GM18526 (cell line): ENCODE measurements around the gene ERN1.

ENCODE experiments used
- POLR2A ChIP-seq: IDR thresholded peaks from 3 replicates; pipeline ENCODE4 v1.6.1; 2011; ENCODE audit not compliant: insufficient read length; ENCODE audit errors: extremely low read depth

The ERN1 gene

GRCh38 chr17:64069143-64069542, 60.8 kb downstream of the ERN1 start:
- no peak for TF ChIP-seq POLR2A

GRCh38 chr17:64067657-64068056, 62.3 kb downstream of the ERN1 start:
- TF ChIP-seq POLR2A = no peak

DNA sequence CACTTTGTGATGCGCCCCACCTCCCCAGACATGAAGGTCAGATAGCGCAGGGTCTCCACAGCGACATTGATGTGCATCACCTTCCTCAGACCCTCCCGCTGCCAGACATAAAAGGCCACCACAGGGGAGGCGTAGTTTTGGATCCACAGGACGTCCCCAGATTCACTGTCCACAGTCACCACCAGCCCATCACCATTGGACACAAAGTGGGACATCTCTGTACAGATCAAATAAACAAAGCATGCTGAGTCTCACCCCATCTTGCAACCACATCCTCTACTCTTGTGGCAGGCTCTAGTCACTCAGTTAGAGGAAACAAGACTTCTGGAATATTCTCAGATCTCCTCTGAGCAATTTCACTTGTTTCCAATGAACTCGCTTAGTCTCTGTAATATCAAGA, 63.2 kb downstream of the ERN1 start:
- no peak for TF ChIP-seq POLR2A

DNA sequence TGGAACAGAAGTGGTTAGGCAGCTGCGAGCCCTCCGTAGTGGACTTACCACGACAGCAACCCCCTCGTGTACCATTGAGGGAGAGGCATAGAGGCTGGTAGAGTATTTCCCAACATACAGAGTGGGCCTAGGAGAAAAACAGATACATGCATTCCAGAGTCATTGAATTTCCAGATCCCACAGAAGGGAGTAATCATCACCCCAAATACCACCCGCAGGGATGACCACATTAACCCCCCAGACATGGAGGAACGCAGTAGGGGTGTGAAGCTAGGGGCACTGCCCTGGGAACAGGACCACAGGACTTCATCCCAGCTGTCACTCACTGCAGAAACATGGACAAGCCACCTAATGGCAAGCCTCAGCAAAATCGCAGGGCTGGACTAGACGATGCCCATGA, 64.8 kb downstream of the ERN1 start:
- TF ChIP-seq POLR2A = no peak

DNA sequence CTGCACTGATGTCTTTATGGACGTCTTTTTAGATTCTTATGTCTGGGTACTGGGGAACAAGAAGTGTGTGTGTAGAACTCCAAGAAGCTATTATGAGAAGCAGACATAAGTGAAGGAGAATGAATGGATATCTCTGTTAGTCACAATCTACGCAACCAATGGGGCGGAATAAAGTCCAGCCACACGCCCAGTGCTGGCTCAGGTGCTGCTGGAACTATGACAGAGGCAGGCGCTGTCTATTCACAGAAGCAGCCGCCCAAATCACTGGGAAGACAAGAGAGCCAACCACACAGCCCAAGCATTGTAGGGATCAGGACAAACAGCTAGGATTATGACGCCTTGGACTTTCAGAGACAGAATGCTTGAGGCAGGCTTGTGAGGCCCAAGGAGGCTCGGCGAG, 65.6 kb downstream of the ERN1 start:
- no peak for TF ChIP-seq POLR2A

DNA sequence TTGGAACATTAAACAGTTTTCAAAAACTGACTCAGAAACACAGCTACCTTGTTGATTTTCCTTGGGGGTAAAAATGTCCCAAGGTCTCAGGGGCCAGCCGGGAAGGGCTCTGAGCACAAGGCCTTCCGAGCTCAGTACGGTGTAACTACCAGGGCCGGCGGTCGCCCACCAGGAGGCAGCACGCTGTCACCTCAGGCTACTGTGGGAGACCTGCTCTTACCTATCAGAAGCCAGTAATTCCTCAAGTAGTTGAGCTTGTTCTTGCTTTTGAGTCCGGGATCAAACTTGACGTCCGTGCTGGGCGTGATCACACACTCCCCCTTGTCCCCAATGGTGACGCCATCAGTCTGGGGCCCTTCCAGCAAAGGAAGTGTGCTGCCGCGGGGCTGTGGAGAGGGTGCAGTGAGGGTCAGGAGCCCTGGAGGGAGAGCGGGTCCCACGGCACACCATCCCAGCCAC, 66.1 kb downstream of the ERN1 start:
- TF ChIP-seq POLR2A = no peak

DNA sequence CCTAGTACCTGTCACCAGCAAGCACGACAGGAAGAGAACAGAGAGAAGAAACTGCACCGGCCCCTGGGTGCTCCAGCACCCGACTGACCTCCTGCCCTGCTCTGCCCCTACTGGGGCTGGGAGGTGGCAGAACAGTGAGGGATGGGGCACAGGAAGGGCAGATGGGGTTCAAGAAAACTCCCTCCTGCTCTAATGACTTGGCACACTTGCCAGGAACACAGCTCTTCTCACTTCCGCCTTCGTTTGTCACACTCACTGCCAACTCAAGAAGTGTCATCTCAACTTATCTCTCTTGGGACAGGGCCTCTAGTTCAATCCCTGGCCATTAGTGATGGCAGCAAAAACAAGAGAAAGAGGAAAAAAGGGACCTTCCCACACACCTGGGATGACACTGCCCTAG, 66.9 kb downstream of the ERN1 start:
- peak; percentile 25 for TF ChIP-seq POLR2A

DNA sequence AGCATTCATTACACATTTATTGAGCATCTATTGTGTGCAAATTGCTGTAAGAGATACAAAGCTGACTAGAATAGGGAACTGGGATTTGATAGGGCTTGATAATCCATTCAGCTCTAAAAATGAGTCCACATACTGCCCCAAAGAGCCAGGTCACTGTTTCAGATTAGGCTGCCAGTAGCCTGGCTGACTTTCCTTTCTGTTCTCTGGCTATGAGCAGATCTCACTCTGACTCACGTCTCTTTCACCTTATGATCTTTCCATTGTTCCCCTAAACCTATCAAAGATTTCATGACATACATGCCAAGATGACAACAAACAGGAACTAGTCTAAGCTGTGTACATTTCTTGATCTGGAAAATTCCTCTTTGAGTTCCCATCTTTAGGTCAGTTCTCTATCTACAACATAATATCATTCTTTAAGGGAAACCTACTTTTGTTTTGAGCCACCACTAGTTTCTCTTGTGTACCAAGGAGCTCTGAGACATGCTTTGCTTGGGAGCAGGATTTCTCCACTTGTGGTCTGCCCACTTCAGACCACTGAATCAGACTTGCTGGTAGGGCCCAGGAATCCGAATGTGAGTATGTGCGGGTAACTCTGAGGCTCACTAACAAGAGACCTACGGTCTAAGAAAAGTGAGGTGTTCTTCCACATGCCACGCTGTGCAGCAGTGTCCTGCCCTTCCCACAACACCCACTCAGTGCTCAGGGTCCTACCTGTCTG, 68.6 kb downstream of the ERN1 start:
- no peak for TF ChIP-seq POLR2A

GRCh38 chr17:64060331-64060730, 69.6 kb downstream of the ERN1 start:
- TF ChIP-seq POLR2A = no peak

- TF ChIP-seq POLR2A = no peak
Measured at GRCh38 chr17:64059756-64060155, 70.2 kb downstream of the ERN1 start.

GRCh38 chr17:64058621-64059020, 71.3 kb downstream of the ERN1 start:
- no peak for TF ChIP-seq POLR2A

GRCh38 chr17:64057701-64058263, 72.2 kb downstream of the ERN1 start:
- no peak for TF ChIP-seq POLR2A

- no peak for TF ChIP-seq POLR2A
Measured at GRCh38 chr17:64056269-64057005, 73.5 kb downstream of the ERN1 start.

DNA sequence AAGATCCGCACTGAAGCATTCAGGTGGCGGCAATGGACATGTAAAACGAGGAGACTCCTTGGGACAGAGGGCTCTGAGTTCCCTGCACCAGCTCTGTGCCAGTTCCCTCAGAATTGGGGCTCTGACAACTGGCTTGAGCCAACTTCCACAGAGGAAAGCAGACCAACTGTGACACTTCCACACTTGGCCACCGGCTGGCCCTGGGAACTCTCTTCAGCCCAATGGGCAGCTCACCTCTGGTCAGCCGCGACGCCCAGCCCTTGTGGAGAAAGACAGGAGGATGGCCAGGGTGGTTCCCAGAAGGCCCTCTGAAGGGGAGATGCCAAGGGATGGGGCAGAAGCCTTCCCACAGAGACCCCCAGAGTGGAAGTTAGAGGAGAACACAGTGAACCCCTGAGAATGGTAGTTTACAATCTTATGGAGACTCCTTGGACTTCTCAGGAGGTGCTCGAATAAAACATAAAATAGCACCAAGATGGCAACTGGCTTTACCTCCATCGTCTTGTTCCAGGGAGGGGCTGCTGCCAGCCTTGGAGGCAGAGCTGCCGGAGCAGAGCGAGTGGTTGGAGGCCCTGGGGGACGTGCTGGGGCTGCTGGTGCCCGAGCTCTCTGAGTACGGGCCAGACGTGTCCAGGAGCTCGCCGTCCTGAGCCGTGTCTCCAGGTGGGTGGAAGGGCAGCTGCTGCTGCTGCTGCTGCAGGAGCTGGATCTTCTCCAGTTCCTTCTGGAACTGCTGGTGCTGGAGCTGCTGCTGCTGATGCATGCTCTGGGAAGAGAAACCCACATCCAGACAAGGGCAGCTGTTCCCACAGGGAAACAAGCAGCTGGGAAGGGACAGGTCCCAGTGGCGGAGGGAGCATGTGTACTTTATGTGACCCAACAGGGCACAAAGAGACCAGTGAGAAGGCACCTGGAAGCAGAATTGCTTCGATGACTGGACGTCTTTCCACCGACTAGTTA, 74.5 kb downstream of the ERN1 start:
- no peak for TF ChIP-seq POLR2A

- TF ChIP-seq POLR2A = no peak
Measured at GRCh38 chr17:64054304-64054703, 75.6 kb downstream of the ERN1 start.
